ENCODE data around the gene LRRC72.
A peak's percentile ranks its signal among the peaks of the same experiment; 100 is the strongest.
"Not testable (repeated sequence)": the region's sequence is repeated elsewhere in the genome, so short reads cannot be mapped to it uniquely, and the experiment has no call there.

LRRC72 gene

DNA sequence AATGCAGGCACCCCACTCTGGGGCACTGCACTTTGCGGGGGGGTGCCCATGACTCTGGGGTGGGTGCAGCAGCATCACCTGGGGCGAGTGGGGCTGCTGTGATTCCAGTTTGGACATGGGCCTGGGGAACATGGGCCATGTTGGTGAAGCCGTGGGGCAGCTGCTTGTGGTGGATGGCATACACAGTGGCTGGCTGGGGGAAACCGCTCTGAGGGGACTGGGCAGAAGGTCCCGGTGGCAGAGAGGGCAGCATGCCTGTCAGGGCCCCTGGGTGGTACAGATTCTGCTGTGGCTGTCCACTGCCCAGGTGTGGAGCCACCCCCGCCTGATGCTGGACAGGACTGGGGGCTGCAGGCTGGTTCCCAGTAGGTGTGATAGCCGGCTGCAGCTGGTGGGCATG, 57.2 kb downstream of the LRRC72 start:
- no peak for DNase-seq

DNA sequence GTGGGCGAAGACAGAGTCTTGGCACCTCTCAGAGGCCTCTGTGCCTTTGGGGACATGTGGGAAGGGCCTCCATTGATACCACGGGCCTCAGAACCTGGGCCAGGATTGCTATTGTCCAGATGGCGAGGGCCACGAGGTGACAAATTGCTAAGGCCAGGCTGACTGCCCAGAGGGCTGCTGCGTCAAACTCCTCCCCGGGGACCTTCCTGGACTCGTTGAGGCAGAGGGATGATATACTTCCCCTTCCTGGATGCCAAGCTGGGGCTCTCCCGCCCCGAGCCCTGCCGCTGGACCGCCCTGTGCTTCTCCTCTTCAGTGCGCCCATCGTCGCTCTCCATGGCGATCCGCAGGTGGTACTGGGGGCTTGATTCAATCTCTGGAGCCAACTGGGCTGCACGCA, 58.9 kb downstream of the LRRC72 start:
- DNase-seq, result no peak

DNA sequence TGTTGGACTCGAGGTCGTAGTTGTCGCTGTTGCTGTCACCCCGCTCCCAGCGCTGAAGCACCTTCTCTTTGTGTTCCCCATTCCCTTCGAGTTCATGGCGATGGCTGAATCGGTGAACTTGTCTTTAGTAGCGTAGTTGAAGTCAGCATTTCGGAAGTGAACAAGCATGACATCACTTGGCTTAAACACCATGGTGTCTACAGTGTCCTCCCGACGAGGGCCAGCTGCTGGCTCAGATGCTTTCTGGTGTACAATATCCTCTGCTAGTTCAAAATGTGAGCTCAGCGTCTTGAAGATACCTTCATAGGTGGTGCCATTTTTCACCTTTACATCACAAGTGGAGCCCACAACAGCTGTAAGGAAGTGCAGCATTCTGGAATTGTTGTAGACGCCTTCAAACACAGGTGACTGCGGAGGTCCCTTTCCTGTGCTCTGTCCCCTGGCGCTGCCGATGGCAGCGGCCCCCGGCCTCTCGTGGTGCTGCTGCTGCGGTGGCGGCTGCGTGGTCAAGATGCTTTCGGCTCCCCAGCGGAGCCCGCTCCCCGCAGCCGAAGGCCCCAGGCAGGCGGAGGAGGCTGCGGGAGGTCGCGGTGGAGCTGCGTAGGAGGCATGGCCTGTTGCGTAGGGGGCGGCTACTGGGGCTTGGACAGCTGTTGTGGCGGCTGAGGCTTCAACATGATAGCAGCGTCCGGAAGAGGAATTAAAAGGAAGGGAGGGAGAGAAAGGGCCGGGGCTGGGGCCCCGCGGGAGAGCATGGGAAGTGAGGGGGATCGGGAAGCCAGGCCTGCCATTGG, 59.7 kb downstream of the LRRC72 start:
- DNase-seq, result no peak

DNA sequence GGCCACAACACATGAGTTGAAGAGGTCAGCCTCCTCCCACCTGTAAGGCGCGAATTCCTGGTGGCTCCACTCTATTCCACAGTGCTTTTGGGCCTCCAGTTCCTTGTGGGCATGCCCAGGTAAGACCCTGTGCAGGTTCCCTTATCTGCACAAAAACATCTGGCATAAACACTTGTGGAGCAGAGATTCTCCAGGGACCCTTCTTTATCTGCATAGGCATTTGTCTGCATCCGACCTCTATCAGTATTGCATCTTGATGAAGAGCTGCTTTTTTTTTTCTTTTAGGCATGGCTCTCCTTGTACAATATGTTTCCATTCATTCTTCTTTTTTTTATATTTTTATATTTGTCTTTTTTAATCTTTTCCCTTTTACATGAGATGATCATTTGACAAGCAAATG, 60.5 kb downstream of the LRRC72 start:
- peak; percentile 23 for DNase-seq

DNA sequence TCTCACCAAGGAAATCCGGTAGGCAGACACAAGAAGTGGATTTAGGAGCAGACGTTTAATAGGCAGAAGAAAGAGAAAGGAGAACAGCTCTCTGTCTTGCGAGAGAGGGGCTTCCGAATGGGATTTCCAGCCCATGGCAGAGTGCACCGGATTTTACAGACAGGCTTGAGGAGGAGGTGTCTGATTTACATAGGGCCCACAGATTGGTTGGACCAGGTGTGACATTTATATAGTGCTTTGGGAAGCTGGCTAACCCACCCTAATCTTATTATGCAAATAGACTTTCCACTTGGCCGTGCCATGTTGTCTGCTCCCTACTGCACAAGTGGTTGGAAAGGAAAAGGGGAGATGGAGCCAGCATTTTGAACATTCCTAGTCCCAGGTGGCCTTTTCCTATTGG, 61.2 kb downstream of the LRRC72 start:
- peak; percentile 90 for DNase-seq

DNA sequence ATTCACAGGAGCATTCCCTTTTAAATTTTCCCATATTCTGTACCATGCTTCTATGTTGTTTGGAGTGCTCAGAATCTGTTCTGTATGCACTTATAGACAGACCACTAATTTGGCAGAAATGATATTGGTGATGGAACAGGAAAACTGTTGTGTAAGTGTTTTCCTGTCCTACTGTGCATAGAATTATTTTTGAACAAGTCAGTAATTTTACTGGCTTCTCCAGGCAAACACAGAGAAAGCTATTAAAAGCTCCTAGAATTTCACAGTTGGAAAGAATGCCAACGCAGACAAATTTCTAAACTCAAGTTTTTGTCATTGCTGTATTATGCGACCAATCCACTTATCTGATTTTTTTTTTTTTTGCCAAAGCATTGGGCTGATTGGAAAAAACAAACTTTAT, 63.3 kb downstream of the LRRC72 start:
- DNase-seq, result no peak

DNA sequence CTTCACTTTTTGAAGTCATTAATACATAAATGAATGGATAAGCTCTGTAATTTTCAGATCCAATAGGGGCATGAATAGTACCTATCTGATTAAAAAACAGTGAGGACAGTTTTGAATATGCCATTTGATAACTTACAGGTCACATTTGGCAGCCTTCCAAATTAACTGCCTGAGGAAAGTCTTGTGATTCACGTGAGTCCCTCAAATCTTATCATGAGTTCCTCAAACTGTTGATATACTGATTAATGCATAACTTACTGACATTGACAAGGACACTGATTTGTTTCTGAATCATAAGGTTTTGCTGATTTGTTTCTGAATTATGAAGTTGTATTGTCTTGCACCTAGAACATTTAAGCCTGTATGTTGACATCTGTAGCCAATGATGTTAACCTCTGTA, 63.8 kb downstream of the LRRC72 start:
- DNase-seq, result no peak

DNA sequence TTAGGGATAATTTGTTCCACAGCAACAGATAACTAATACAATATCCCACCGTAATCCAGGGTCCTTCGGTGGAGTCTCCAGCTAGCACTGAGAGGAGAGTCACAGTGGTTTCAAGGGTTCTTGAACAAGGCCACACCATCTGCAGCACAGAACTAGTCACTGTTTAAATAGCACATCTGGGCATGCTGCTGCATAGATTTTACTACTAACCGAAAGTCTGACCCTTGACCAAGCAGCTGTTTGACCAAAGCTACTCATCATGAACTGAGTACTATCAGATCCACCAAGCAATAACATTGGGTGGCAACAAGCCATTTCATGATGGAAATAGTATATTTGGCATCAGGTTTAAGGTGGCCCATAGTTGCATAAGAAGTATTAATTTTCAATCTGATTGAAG, 65.8 kb downstream of the LRRC72 start:
- no peak for DNase-seq

DNA sequence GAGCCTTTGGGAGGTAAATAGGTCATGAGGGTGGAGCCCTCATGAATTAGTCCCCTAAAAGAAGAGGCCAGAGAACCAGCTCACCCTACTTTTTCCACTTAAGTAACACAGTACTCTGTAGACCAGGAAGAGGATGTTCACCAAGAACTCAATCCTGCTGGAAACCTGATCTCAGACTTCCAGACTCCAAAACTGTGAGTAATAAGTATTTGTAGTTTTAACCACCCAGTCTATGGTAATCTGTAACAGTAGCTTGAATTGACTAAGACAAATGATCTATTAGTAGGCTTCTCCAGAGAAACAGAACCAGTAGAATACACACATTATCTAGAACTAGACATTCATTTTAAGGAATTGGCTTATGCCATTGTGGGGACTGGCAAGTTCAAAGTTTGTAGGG, 67.4 kb downstream of the LRRC72 start:
- DNase-seq, result no peak

DNA sequence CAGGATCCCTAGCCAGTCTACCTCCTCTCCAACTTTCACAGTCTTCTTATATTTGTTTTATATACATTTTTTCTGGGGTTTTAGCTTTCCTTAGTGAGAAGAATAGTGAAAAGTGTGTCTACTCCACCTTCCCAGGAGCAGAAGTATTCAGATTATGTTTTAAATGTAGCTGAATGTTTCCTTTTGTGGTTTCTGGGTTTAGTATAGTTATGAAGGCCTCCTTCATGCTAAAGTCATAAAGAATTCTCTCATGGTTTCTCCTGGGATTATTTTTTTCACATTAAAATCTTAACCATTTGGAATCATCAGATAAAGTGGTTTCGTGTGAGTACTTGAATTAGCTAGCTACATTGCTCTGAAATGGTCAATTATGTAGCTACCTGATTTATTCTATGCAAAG, 68.1 kb downstream of the LRRC72 start:
- DNase-seq, result no peak

DNA sequence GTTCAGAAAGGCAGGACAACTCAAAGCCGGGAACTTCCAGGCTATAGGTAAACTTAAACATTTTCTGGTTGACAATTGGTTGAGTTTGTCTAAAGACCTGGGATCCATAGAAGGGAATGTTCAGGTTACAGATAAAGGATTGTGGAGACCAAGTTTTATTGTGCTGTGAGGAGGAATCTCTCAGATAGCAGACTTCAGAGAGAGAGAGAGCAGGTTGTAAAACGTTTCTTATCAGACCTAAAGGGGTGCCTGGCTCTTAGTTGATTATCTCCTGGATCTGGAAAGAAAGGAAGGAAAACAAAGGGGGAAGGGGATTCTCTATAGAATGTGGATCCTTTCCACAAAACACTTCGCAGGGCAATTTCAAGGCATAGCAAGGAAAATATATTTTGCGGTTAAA, 69.0 kb downstream of the LRRC72 start:
- not testable (repeated sequence) for DNase-seq

DNA sequence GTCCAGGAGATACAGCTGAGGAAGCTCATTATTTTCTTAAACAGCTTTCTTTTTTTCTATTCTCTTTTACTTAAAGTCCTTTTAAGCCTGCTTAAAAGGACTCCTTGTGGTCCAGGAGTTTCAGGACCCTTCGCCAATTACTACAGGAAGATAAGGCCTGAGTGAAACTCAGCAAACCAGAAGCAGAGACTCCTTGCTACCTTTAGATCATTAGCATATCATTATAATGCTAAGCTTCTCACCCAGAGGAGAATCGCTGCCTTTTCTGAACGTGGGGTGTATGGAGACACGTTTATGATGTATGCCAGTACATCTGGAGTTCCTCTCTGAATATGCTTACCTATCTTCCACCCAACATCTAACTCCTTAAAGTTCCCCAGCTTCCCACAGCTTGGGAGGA, 71.4 kb downstream of the LRRC72 start:
- DNase-seq, result no peak

DNA sequence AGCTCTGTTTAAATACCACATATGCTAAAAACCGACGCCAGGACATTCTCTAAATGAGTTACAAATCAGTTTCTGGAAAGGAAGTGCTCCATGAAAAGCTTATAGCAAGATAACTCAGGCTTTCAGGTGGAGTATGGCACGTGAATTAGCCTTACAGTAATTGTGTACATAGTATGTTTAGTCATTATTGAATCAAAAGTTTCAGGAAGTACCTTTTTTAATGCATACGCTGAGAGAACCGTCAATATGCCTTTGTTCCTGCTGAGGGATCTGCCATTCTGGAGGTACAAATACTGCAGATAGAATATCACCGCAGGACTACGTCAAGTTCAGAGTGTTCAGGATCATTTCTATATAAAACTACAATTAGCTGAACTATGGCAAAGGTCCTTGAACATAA, 73.2 kb downstream of the LRRC72 start:
- DNase-seq, result no peak

DNA sequence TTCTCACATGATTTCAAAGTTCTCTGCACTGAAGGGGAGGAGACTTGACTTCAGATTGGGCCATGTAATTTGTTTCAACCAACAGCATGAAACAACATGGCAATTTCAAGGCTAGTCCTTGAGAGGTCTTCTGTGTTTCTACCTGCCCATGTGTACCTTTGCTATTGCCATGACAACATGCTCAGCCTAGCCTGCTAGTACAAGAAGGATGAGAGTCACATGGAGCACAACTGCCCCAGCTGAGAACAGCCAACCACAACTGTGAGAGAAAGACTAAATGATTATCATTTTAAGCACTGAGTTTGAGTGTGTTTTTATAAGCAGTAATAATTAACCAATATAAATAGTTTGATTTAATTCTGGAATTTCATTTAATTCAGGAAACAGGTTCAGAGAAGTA, 77.0 kb downstream of the LRRC72 start:
- no peak for DNase-seq

DNA sequence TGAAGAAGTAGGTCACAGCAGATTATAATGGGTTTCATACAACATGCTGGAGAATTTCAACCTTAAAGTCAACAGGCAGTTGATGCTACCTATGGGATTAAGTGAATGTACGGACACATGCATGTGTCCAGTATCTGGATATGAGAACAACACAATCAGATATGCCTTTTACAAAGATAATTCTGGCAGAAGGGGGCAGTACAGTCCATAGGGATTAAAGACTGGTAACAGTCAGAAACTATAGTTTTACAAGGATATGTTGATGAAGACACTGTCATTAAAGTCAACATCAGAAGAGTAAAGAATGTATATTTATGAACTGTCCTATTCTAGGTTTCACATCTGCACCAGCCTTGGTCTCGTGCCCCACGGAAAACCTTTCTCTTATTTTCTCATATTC, 77.4 kb downstream of the LRRC72 start:
- no peak for DNase-seq

DNA sequence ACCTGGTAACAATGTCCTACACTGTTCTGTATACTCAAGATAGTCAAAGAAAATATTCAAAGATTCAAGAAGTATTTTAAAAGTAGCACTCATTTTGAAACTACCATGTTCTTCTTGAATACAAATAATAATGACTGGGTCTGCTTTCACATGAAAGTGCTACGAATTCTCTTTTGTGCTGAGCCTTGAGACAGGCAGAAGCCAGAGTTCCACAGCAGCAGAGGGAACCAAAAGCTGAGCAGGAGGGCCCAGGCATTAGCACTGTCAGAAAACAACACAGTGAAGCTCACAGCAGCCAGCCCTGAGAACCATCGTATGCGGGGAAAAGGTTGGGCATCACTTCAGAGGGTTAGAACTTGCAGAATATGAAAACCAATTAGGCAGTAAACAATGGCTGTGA, 80.1 kb downstream of the LRRC72 start:
- no peak for DNase-seq

DNA sequence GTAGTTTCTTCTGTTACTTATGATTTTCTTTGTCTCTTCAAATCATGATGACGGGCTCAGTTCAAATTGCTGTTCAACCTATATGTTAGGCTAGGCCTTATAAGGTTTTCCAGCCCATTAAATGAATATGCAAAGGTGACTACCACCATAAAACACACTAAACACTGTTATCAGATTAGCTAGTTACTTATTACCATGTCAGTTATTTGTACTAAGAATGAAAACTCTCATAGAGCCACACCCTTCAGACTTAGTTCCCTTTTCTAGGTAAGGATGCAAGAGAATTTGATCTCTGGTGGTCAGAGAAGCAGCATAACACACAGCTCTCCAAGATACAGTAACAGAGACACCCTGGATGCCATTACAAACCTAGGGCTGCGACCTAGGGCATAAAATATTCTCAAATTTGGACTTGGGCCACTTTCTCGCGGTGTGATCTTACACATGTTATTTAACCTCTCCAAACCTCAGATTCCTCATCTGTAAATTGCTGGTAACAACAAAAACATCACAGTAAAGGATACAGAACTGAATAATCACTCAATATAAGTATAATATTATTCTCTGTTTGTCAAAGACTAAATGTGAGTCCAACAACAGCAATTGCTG, 83.3 kb downstream of the LRRC72 start:
- no peak for DNase-seq

DNA sequence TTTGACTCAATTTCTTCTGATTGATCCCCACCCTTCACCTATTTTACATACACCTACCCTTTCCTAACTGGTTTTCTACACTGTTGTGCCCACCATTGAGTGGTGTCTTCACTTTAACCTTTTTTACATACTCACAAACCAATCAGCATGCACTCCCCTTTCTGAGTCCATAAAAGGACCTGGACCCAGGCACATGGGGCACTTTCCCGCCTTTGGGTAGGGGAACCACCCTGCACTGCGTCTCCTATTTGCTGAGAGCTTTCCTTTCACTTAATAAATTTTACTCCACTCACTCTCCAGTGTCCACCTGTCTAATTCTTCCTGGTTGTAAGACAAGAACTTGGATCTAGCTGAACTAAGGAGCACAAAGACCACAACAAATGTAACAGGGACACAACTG, 85.1 kb downstream of the LRRC72 start:
- no peak for DNase-seq

DNA sequence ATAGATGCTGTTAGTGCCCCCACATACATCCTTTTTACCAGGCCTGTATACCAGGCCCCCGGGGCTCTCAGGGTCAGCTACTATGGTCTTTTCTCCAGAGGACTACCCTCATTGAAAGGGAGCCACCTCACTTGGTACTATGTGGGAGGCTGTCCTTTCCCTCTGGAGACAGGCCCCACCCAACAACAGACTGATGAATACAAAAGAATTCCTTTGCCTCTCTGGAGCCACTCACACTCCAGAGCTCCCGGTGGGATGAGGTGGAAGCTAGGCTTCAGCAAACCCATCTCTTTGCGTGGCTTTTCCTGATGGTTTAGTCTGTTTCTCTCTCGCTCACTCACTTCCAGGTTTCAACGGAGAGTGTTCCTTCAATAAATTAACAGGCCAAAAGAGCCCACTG, 88.6 kb downstream of the LRRC72 start:
- DNase-seq, result no peak

DNA sequence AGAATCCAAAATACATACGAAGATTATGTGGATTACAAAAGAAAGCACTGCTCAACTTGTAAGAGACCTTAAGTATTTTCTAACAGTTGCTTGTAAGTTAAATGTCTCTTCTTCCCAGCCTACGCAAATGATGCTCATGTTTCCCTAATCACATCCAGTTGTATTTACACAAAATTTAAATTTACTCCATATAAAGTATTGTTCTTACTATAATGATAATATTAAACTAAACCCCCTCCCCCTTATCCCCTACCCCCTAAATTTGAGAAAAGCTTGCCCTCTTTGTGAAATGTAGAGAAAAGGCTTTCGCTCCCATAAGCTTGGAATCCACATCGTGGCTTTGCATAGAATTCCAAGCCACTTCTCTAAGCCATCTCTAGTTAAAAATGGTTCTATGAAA, 89.5 kb downstream of the LRRC72 start:
- no peak for DNase-seq

DNA sequence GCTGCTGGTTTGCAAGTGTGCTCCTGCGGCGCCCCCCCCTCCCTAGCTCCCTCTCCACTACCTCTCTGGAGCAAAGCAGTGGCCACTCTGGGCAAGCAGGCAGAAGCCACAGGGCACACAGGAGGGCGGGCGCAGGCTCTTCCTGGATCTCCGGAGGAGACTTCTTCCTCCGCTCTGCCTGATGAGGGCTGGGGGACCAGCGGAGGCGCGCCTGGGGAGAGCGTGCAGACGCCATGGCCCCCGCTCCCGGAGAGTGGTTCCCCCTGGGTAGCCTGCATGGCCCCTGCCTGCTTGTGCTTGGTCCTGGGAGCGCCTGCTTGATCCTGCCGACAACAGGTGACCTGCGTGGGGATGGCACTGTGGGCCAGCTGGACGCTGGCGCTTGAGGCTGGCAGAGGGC, 89.9 kb downstream of the LRRC72 start:
- DNase-seq, result no peak

DNA sequence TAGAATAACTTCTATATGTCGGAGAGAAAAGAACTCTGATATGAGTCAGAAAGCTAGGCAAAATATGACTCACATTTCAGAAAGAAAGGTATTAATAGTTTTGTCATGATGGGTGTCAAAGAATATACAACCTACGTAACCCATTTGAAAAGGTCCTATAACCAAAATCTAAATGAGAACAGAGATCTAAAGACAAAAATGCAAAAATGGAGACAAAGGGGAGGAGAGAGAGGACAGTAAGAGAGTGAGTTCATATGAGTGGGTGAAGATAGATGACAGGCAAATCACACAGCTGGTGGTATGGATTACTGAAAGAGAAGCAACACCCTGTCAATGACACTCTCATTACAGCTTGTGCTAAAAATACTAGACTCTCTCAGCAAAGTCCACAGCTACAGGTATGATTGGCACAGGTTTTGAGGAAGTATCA, 93.4 kb downstream of the LRRC72 start:
- DNase-seq, result no peak

DNA sequence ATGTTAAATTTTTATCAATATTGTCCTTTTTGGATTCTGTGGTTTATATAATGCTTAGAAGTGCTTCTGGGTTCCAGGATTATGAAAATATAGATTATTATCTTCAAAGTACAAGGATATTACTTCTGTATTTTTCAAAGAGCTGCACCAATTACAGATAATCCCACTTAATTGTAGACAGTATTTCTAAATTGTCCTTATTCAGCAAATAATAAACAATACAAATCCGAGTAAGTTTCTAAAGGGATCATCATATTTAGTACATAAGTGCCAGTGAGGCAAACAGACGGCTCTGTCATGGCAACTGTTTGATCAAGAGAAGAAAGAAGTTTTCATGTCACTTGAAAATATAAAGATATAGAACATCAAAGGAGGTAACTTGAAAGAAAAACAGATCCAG, 99.8 kb downstream of the LRRC72 start:
- DNase-seq, result no peak

DNA sequence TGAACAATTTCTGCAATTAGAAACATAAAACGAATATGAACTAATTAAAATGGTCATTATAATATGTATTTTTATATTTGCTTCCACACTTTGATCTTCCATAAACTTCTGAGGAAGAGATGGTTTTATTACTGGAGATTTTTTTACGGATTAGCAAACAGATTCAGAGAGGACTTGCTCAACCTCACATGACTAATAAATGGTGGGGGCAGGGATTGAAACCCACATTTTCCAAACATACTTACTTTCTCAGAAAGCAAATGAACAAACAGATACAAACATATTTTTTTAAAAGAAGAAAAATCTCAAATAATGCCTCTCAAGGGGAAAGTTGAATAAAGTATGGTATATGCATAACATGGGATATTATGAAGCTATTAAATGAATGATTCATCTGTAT, 100.6 kb downstream of the LRRC72 start:
- no peak for DNase-seq

DNA sequence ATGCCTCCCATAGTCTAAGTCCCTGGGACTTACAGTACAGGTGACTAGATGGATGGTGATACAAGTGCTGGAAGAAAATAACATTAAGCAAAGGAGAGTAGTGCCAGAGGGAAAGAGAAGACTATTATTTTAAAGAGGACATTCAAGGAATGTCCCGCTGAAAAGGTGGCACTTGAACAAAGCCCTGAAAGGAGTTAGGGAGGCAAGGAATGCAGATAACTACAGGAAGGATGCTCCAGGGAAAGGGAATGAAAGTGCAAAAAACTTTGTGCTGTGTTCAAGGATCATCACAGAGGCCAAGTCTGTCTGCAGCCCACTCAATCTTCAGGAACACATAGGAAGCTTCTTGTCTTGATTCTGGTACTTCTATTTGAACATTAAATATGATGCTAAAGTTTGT, 104.0 kb downstream of the LRRC72 start:
- no peak for DNase-seq

Data from NCI-H2171 treated with DMSO at 0.1 percent for 48 hours (cell line).